IPS-NIHi11 (cell line): Measurements from ENCODE around the gene DAB2IP.
A peak's percentile ranks its signal among the peaks of the same experiment; 100 is the strongest.

Source experiments
- DNase-seq: peaks from one replicate; pipeline ENCODE4 v3.0.0; 2012; ENCODE audit warnings: mixed read lengths, low spot score

The DAB2IP gene

GRCh38 chr9:121626012-121626411 is 25.4 kb upstream of the DAB2IP start:
- no peak for DNase-seq

GRCh38 chr9:121627427-121627826 is 24.0 kb upstream of the DAB2IP start:
- DNase-seq = no peak

GRCh38 chr9:121628401-121628800 is 23.0 kb upstream of the DAB2IP start:
- no peak for DNase-seq

- no peak for DNase-seq
Observed at GRCh38 chr9:121631115-121631514, 20.3 kb upstream of the DAB2IP start.

- no peak for DNase-seq
Observed at GRCh38 chr9:121631978-121632418, 19.4 kb upstream of the DAB2IP start.

GRCh38 chr9:121633119-121633714 is 18.2 kb upstream of the DAB2IP start:
- DNase-seq = no peak

- no peak for DNase-seq
Observed at GRCh38 chr9:121633736-121634135, 17.7 kb upstream of the DAB2IP start.

- DNase-seq = peak; percentile 84
Observed at GRCh38 chr9:121634329-121635261, 16.8 kb upstream of the DAB2IP start.

GRCh38 chr9:121635300-121635876 is 16.0 kb upstream of the DAB2IP start:
- no peak for DNase-seq

GRCh38 chr9:121636341-121636865 is 15.0 kb upstream of the DAB2IP start:
- DNase-seq = no peak

- DNase-seq = no peak
Observed at GRCh38 chr9:121636978-121637712, 14.3 kb upstream of the DAB2IP start.

- no peak for DNase-seq
Observed at GRCh38 chr9:121637713-121638220, 13.7 kb upstream of the DAB2IP start.

GRCh38 chr9:121638399-121638798 is 13.0 kb upstream of the DAB2IP start:
- no peak for DNase-seq

GRCh38 chr9:121638901-121639592 is 12.4 kb upstream of the DAB2IP start:
- DNase-seq = no peak

- DNase-seq = no peak
Observed at GRCh38 chr9:121639619-121640018, 11.8 kb upstream of the DAB2IP start.

GRCh38 chr9:121640076-121640475 is 11.4 kb upstream of the DAB2IP start:
- DNase-seq = peak; percentile 84

GRCh38 chr9:121640491-121641223 is 10.8 kb upstream of the DAB2IP start:
- DNase-seq = no peak

GRCh38 chr9:121641224-121641611 is 10.2 kb upstream of the DAB2IP start:
- DNase-seq = no peak

GRCh38 chr9:121642758-121643157 is 8.7 kb upstream of the DAB2IP start:
- DNase-seq = no peak

GRCh38 chr9:121643473-121643872 is 8.0 kb upstream of the DAB2IP start:
- DNase-seq = no peak
